B cell (primary cell): ENCODE measurements around the gene ARRDC3. TPM values are rescaled to one million over a fixed set of nuclear protein-coding genes. Genes with fewer than 3 reads are reported as not detected.

Experiments used
- ATAC-seq: fragments of 200-7000 bp; cut with Tn5 transposase; one replicate; pipeline ENCODE4 v1.10.0; 2021; ENCODE audit warnings: low read depth, mild to moderate bottlenecking, moderate number of reproducible peaks, moderate library complexity
- CTCF ChIA-PET: fragments of 350-600 bp; sonication (Branson Sonifier 250); formaldehyde crosslinking; loops from one replicate; lab custom pipeline; 2021; ENCODE audit warnings: antibody characterized with exemption, inconsistent platforms; lab: Charles Lee
- POLR2A ChIA-PET: fragments of 350-600 bp; sonication (Branson Sonifier 250); formaldehyde crosslinking; loops from one replicate; lab custom pipeline; 2021; ENCODE audit warnings: antibody characterized with exemption; lab: Charles Lee
- DNase-seq: peaks from one replicate; pipeline ENCODE4 v3.0.0; 2013
- H2AFZ ChIP-seq: 2 replicates; pipeline ENCODE4 v1.6.1; 2012; ENCODE audit warnings: mild to moderate bottlenecking, low read depth, low read length; ENCODE audit not compliant: insufficient read depth, poor library complexity, severe bottlenecking
- H3K27ac ChIP-seq, 2 donors: 1 replicate in 1 of 2; 2 replicates in 1 of 2; pipeline ENCODE4 v1.5.1; 2012 to 2013; ENCODE audit warnings: low read length in 2 of 2, mild to moderate bottlenecking in 2 of 2, moderate library complexity in 1 of 2
- H3K27me3 ChIP-seq, 4 experiments: fragments of 200-600 bp in 1 of 4; sonication (generic) in 1 of 4; replicated peaks in 1 of 4; 1 replicate in 2 of 4; 2 replicates in 2 of 4; pipeline versions ENCODE4 v1.6.1 to v1.7.0; 2013 to 2016; ENCODE audit warnings: low read length in 3 of 4, mild to moderate bottlenecking in 2 of 4, mixed read lengths in 1 of 4, moderate library complexity in 1 of 4; ENCODE audit not compliant: insufficient read depth in 4 of 4, control insufficient read depth in 3 of 4; ENCODE audit errors: control extremely low read depth in 1 of 4
- H3K36me3 ChIP-seq, 2 experiments: replicated peaks in 1 of 2; 1 replicate in 1 of 2; 2 replicates in 1 of 2; pipeline versions ENCODE4 v1.6.1 to v1.7.1; 2013; ENCODE audit warnings: low read length in 1 of 2; ENCODE audit not compliant: insufficient read depth in 2 of 2, control insufficient read depth in 1 of 2; ENCODE audit errors: control extremely low read depth in 1 of 2, extremely low read depth in 1 of 2
- H3K4me1 ChIP-seq, 2 donors: fragments of 200-600 bp in 1 of 2; sonication (generic) in 1 of 2; 1 replicate in 1 of 2; 2 replicates in 1 of 2; pipeline versions ENCODE4 v1.5.1 to v1.6.1; 2013 to 2017; ENCODE audit warnings: low read length in 2 of 2; ENCODE audit not compliant: control insufficient read depth in 2 of 2, insufficient read depth in 2 of 2
- H3K4me2 ChIP-seq: replicated peaks from 2 replicates; pipeline ENCODE3; 2012; ENCODE audit warnings: mild to moderate bottlenecking, low read depth, low read length; ENCODE audit not compliant: poor library complexity, severe bottlenecking
- H3K4me3 ChIP-seq, 5 experiments: fragments of 200-600 bp in 1 of 5; sonication (generic) in 1 of 5; 1 replicate in 3 of 5; 2 replicates in 2 of 5; pipeline versions ENCODE4 v1.5.1 to v1.7.0; 2011 to 2016; ENCODE audit warnings: low read length in 4 of 5, mild to moderate bottlenecking in 4 of 5, low read depth in 2 of 5, control low read depth in 1 of 5, moderate library complexity in 1 of 5; ENCODE audit not compliant: insufficient read depth in 1 of 5; ENCODE audit errors: control extremely low read depth in 1 of 5, extremely low read depth in 1 of 5
- H3K79me2 ChIP-seq: fragments of 200-600 bp; sonication (generic); one replicate; pipeline ENCODE4 v1.6.0; 2016; ENCODE audit warnings: low read length; ENCODE audit not compliant: control insufficient read depth, insufficient read depth
- H3K9ac ChIP-seq: fragments of 200-600 bp; sonication (generic); 2 replicates; pipeline ENCODE4 v1.6.1; 2017; ENCODE audit warnings: mild to moderate bottlenecking, low read length, moderate library complexity
- H3K9me3 ChIP-seq, 3 donors: one replicate each; pipeline versions ENCODE4 v1.6.1 to v1.7.1; 2013; ENCODE audit warnings: low read length in 2 of 3; ENCODE audit not compliant: control insufficient read depth in 2 of 3, insufficient read depth in 1 of 3; ENCODE audit errors: control extremely low read depth in 1 of 3
- H4K20me1 ChIP-seq: 2 replicates; pipeline ENCODE4 v1.6.0; 2012; ENCODE audit warnings: mild to moderate bottlenecking, low read length; ENCODE audit not compliant: insufficient read depth, control insufficient read depth, poor library complexity, severe bottlenecking
- H3K27ac Mint-ChIP-seq: one replicate; pipeline ENCODE4 v1.8.0; 2021; ENCODE audit warnings: mixed read lengths
- H3K27me3 Mint-ChIP-seq: one replicate; pipeline ENCODE4 v1.8.0; 2021; ENCODE audit warnings: mixed read lengths
- H3K4me1 Mint-ChIP-seq: one replicate; pipeline ENCODE4 v1.8.0; 2021; ENCODE audit warnings: mixed read lengths
- H3K4me3 Mint-ChIP-seq: one replicate; pipeline ENCODE4 v1.8.0; 2021; ENCODE audit warnings: mixed read lengths
- H3K9me3 Mint-ChIP-seq: one replicate; pipeline ENCODE4 v1.8.0; 2022; ENCODE audit warnings: mixed read lengths; ENCODE audit not compliant: insufficient read depth
- CTCF ChIP-seq: fragments of 200-600 bp; IDR thresholded peaks from one replicate; pipeline ENCODE4 v1.8.0; 2022; ENCODE audit warnings: antibody characterized with exemption, mild to moderate bottlenecking
- EZH2 ChIP-seq: IDR thresholded peaks from 2 replicates; pipeline ENCODE4 v1.6.1; 2012; ENCODE audit warnings: borderline replicate concordance, low read depth, mild to moderate bottlenecking, moderate library complexity, low read length; ENCODE audit not compliant: insufficient read depth, poor library complexity, severe bottlenecking
- WGBS: methylation state at CpG from one replicate; pipeline ENCODE4 v1.1.5; 2013; ENCODE audit warnings: missing lambda C conversion rate; ENCODE audit not compliant: insufficient coverage; 5-methylcytosine and 5-hydroxymethylcytosine counted together
- intact Hi-C: fragments of 100-400 bp; cut with micrococcal nuclease; formaldehyde crosslinking; loops from one replicate; pipeline ENCODE4 v1.10.0; 2022
- polyA plus RNA-seq: library from polyadenylated mRNA; depleted of rRNA; stranded (reverse); fragments of >200 nt; gene quantifications from 2 replicates; pipeline ENCODE4 v1.2.3, GENCODE V29; 2012
- total RNA-seq, 2 donors: library from RNA; stranded (reverse); fragments of 120-200 nt in 1 of 2; gene quantifications; 1 replicate in 1 of 2; 2 replicates in 1 of 2; pipeline versions ENCODE4 v1.2.3 to v1.2.4, GENCODE V29; 2013 to 2022

The ARRDC3 gene
- total and polyA plus RNA-seq, 2 donors (not counting 1 experiment from before 2014, with no cell fraction given) = 52.9 to 84.9 TPM

- ATAC-seq (no peak), DNase-seq (no peak)
- ChIA-PET POLR2A (no interaction called here), CTCF (interaction anchor here (1.1 kb wide), 1 partner anchor 215 kb away, joined by 3 read pairs; no protein-coding TSS in a partner anchor)
- Mint-ChIP-seq H3K4me3 (no peak overlapping the region), H3K9me3 (no peaks in the 10 kb centered on the region), H3K27ac (no peak overlapping the region), H3K4me1 (no peaks in the 10 kb centered on the region), H3K27me3 (no peaks in the 10 kb centered on the region)
- no peaks in the 10 kb centered on the region for H3K27me3 ChIP-seq
- intact Hi-C loops = no loop called here
- H3K27ac ChIP-seq = no peak overlapping the region
- no peak for TF ChIP-seq EZH2
- no peaks in the 10 kb centered on the region for H3K4me1 ChIP-seq
- no peak overlapping the region for H3K4me2 ChIP-seq
- no peaks in the 10 kb centered on the region for H4K20me1 ChIP-seq
- H3K4me3 ChIP-seq = no peak overlapping the region
- no peak overlapping the region for H2AFZ ChIP-seq
- H3K9ac ChIP-seq = no peak overlapping the region
- H3K79me2 ChIP-seq = no peaks in the 10 kb centered on the region
- H3K36me3 ChIP-seq = no peaks in the 10 kb centered on the region
- no peaks in the 10 kb centered on the region for H3K9me3 ChIP-seq
Measured at GRCh38 chr5:91403438-91403837, 20.3 kb upstream of the ARRDC3 start.

GRCh38 chr5:91401175-91401574 lies 18.1 kb upstream of the ARRDC3 start:
- TF ChIP-seq EZH2 (no peak), CTCF (no peak)
- no peaks in the 10 kb centered on the region for H3K9me3 Mint-ChIP-seq
- no peak overlapping the region for H3K4me2 ChIP-seq
- no peaks in the 10 kb centered on the region for H3K9me3 ChIP-seq
- no peak overlapping the region for H3K4me3 Mint-ChIP-seq
- H3K27me3 Mint-ChIP-seq = no peaks in the 10 kb centered on the region
- peaks cover 5% of the 10 kb centered on the region for H3K4me1 Mint-ChIP-seq
- H3K79me2 ChIP-seq = no peaks in the 10 kb centered on the region
- no peak overlapping the region for H3K4me3 ChIP-seq
- intact Hi-C loops = no loop called here
- H4K20me1 ChIP-seq = no peaks in the 10 kb centered on the region
- H3K4me1 ChIP-seq = no peaks in the 10 kb centered on the region
- ATAC-seq (no peak), DNase-seq (no peak)
- H3K27me3 ChIP-seq = no peaks in the 10 kb centered on the region
- POLR2A ChIA-PET = no interaction called here
- no peak overlapping the region for H3K27ac ChIP-seq
- no peaks in the 10 kb centered on the region for H3K36me3 ChIP-seq
- no peak overlapping the region for H3K9ac ChIP-seq
- WGBS = 86% methylated on average over 1 of the region's 2 CpGs
- CTCF ChIA-PET = interaction anchor here (1.9 kb wide), 1 partner anchor 16 kb away, joined by 4 read pairs; no protein-coding TSS in a partner anchor
- no peak overlapping the region for H3K27ac Mint-ChIP-seq
- no peak overlapping the region for H2AFZ ChIP-seq
